ENCODE data around the gene LCAT.
"Not testable (repeated sequence)": the region's sequence is repeated elsewhere in the genome, so short reads cannot be mapped to it uniquely, and the experiment has no call there.

The LCAT gene

DNA sequence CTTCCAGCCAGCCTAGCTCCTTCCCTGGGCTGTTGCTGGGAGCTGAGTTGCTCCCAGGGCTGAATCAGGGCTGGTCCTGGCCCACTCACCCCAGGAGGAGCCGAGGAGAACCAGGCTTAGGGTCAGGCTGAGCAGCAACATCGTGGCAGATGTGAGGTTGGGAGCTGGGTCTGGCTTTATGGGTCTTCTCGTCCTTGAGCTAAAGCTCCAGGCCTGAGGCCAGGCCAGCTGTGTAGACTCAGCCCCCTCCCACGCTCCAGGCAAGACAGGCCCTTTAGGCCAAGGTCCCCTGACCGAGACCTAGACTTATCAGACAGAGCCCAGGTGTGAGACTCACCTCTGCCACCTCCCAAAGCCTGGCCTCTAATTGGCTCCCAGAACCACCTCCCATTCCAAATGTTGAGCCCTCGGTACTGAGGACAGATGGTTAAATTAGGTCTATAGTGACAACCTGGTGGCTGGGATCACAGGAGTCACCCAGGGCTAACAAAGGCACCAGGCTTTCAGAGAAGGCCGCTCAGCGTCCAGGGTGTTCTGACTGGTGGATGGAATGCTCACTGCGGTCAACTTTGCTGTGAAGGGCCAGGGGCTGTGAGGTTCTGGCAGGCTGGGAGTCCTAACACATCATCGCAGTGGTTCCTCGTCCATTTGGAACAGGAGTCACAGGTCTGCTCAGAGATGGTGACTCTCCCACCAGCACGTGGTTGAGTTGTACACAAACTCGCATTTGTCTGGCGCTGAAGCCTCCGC, 12.0 kb downstream of the LCAT start, which contains the start of gene CTRL:
Gene CTRL (minus strand): TSS at position 151 of the 750 bp plus-strand sequence. CDS start 10 bp downstream, at position 141.
- DNase-seq: no peak

DNA sequence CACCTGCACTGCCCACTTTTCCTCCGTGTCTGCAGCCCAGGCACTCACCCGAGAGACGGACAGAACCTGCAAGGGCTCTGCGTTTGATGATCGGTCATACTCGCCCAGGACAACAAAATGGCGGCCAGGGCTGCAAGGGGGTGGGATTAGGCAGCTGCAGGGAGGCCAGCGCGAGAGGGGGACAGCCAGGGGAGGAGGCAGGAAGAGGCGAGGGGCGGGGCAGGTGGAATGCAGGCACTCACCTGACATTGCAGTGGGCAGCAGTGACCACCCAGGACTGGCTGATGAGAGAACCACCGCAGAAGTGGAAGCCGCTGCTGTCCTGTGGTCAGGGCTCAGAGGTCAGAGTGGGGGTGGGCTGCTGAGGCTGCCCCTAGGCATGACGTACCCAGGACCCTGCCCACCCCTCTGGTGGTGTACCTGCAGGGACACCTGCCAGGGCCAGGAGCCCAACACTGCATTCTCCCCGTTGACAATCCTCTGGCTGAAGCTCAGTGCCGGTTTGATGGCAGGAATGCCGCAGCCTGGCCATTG, 13.2 kb downstream of the LCAT start:
- no peak for DNase-seq

DNA sequence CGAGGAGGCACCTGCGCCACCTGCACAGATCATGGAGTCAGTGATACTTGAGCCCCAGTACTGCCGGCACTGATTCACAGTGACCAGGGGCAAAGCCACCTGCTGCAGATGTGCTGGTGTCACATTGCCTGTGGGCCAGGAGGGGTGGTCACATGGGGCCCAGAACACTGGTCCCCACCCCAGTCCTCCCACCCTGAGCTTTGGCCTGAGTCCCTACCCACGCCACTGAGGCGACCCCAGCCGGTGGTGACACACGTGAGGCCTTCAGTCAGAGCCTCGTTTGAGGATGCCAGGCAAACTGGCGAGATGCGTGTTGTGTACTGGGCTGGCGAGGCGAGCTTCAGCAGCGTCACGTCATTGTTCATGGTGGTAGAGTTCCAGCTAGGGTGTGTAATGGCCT, 13.7 kb downstream of the LCAT start:
- no peak for DNase-seq

DNA sequence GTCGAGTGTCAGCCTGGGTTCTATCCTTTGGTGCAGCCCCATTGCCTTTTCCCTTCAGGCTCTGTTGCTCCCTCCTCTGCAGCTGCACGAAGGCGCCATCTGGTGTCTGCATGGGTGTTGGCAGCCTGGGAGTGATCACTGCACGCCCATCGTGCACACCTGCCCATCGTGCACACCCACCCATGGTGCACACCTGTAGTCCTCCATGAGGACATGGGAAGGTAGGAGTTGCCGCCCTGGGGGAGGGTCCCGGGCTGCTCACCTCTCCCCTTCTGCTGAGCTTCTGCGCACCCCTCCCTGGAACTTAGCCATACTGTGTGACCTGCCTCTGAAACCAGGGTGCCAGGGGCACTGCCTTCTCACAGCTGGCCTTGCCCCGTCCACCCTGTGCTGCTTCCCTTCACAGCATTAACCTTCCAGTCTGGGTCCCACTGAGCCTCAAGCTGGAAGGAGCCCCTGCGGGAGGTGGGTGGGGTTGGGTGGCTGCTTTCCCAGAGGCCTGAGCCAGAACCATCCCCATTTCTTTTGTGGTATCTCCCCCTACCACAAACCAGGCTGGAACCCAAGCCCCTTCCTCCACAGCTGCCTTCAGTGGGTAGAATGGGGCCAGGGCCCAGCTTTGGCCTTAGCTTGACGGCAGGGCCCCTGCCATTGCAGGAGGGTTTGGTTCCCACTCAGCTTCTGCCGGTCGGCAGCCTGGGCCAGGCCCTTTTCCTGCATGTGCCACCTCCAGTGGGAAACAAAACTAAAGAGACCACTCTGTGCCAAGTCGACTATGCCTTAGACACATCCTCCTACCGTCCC, 15.2 kb downstream of the LCAT start:
- DNase-seq: peak; percentile 74 to 79

DNA sequence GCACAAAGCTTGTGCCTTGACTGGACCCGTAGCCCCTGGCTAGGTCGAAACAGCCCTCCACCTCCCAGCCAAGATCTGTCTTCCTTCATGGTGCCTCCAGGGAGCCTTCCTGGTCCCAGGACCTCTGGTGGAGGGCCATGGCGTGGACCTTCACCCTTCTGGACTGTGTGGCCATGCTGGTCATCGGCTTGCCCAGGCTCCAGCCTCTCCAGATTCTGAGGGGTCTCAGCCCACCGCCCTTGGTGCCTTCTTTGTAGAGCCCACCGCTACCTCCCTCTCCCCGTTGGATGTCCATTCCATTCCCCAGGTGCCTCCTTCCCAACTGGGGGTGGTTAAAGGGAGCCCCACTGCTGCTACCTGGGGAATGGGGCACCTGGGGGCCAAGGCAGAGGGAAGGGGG, 15.8 kb downstream of the LCAT start:
- DNase-seq: no peak

DNA sequence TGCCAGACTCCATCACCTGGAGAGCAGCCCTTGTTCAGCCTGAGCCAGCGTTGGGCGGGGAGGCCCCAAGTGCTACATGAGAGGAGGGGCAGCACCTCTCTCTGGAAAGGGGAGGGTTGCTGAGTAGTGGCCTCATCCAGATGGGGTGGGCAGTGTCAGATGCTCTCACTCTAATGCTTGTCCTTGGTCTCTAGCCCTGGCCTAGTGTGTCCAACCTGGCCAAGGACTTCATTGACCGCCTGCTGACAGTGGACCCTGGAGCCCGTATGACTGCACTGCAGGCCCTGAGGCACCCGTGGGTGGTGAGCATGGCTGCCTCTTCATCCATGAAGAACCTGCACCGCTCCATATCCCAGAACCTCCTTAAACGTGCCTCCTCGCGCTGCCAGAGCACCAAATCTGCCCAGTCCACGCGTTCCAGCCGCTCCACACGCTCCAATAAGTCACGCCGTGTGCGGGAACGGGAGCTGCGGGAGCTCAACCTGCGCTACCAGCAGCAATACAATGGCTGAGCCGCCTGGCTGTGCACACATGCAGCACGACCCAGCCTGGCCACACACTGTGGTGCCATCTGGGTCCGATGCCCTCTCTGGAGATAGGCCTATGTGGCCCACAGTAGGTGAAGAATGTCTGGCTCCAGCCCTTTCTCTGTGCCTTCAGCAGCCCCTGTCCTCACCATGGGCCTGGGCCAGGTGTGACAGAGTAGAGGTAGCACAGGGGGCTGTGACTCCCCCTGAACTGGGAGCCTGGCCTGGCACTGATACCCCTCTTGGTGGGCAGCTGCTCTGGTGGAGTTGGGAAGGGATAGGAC, 16.6 kb downstream of the LCAT start:
- DNase-seq: no peak

DNA sequence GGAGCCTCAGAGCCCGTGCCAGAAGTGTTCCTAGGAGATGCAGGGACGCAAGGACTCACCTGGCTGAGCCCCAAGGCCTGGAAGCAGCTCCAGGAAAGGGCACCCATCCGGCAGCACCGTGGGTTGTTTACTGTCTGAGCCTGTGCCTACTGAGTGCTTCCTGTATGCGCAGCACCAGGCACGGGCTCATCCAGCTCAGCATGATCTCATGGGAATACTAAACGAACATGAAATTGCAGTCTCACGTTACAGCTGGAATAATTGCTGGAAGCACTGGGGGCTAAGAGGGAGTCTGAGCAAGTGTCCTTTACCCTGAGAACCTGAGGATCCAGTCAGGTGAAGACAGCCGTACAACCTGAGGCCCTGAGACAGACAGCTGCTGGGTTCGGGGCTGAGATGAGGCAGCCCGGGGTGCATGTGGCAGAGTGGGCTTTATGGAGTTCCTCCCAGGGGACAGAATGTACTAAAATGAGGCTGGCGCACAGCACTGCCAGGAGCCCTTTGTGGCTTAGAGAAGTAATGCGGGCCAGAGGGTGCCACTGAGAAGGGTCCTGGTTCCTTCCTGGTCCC, 17.7 kb downstream of the LCAT start:
- no peak for DNase-seq

DNA sequence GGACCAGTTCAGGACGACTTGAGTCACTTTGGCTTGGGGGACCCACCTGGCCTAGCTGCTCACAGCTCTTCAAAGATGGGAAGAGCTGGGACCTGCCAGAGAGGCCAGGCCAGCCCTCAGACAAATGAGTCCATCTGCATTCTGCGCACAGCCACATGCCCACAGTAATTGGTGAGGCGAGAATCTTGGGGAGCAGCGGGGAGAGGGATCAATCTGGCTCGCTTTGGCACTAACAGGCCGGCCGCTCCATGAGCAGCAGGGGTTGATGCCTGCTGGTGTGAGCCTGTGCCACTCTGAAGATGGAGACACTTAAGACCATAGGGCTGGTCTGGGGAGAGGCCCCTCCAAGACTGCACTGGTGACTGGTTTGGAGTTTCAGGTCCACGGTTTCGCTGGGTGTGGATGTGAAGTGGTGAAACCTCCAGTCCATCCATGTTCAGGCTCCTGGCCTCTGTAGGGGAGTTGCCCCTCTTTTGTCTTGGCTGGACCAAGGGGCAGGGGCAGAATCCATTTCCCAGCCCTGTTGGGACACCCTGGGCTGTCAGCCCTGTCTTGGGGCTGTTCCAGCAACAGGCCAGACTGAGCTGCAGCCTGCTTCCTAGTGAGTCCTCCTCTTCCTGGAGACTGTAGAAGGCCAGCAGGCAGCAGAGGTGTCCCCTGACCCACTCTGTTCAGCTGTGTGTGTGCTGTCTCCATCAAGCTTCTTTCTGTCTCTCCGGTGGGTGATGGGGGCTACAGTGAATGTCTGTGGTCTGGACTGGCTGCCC, 19.6 kb downstream of the LCAT start:
- DNase-seq: no peak

DNA sequence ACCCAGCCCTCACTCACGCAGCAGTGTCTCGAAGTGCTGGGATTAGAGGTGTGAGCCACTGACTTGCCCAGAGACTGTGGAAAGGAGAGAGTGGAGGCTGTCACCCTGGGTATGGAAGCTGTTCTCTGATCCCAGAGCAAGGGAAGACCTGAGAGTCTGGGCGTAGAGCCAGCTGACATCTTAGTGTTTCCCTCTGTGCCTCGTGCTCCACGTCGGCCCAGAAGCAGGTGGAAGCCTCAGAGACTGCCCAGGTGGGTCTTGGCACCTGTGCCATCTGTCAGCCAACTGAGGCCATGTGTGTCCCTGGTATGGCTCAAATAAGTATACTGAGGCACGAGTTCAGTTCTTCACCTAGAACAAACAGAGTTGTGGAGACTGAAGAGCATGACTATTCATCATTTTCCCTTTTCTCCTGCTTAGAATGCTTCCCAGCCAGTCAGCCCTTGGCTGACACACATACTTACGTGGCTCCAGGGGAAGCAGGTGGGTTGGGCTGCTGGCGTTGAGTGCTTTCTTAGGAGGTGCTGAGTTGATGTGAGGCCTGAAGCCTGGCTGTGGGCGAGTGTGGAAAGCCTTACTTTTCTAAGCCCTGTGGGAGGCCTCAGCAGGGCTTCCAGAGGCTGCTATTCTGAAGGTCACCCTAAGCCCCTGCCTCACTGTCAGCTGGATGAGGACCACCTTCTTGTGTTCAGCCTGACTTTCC, 20.4 kb downstream of the LCAT start:
- DNase-seq: no peak

DNA sequence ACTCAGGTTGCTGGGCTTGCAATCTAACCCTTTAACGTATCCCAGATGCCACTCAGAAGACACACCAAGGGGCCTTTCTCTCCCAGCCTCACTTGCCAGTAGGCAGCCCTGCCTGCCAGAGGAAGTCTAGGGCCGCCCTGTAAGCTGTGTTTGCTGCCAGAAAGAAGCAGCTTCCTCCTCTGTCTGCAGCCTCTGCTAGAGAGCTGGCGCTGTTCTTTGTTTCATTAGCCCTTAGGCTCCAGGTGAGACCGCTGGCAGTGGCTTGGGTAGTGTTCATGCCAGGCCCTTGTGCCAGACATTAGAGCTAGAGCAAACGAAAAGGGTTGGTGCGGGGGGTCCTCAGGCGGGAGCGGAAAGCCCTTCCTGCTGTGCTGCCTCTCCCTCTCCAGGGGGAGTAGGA, 21.2 kb downstream of the LCAT start:
- no peak for DNase-seq

DNA sequence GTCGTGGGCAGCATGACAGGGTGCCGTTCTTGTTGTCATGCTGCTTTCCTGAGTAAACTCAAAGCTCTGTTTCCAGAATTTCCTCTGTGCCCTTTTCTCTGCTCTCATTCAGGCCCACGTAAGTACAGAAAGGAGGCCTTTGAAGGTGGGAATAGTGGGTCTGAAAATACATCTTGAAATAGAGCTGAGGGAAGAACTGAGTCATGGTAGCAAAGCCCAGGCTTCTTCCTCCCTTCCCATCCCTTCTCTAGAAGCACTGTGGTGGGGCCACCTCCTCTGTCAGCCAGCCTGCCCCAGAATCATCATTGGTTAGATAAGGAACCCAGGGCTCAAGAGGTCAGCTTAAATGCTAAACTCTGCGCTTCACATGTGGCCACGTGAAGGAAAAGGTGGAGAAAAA, 21.7 kb downstream of the LCAT start:
- no peak for DNase-seq

DNA sequence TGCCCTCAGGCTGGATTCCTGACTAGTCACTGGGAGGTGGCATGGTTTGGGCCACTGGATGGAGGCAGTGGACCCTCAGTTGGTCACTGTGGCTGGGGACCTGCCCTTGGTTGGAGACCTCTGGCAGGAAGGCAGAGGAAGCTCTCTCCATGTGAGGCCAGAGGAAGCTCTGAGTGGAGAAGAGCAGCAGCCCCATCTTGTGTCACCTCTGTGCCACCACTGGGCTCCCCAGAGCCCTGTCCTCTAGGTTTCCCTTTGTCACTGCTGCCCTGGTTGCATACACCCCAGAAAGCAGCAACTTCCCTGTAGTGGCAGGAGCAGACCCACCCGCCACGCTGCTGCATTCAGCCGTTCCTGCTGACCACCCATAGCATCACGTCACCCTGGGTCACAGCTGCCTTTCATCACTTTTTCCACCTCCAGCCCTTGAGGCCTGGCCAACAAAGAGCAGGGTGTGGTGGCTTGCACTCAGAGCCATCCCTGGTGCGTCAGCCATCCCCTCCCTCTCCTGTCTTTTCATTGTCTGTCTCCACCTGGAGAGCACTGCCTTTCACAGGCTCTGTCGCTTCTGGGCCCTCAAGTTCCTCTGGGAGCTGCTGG, 24.2 kb downstream of the LCAT start:
- no peak for DNase-seq

DNA sequence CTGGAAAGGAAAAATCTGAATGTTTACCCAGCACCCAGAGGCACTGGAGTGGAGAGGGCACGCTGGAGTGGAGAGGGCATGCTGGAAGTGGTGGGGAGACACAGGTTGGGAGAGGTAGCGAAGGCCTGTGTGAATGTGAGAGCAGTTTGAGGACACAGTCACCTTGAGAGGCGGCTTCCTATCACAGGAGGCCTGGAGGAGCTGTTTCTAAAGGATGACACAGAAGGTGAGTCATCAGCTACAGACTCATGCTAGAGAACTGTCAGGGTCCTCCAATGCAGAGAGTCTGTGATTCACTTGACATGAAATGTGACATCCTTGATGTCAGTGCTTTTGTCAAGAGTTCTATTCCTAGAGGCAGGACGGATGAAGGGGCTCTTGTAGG, 26.1 kb downstream of the LCAT start:
- no peak for DNase-seq

DNA sequence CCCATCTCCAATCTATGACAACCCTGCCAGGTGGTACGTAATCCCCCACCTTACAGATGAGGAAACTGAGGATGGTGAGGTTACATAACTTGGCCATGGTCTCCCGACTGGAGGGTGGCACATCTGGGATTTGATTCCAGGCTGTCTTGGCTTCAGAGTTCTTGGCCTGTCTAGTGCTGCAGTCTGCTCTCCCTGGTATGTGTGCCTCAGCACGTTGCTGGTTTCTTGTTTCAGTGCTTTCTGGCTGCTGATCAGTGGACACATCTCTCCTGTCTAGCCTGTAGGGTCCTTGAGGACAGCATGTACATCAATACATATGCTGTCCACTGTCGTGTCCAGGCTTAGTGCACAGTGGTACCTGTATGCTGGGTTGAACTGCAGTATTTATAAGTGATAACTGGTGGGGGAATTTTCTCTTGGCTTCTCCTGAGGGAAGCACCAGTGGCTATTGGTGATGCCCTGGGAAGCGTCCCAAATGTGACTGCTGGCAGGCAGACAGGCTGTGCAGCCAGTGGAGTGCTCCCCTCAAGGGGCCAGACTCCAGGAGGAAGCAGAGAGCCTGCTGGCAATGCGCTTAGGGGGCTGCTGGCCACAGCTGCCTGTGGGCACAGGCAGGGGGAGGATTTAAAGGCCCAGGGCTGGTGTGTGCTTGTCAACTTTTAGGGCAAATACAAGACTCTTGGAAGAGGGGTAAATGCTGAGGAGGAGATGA, 26.6 kb downstream of the LCAT start:
- DNase-seq: no peak

DNA sequence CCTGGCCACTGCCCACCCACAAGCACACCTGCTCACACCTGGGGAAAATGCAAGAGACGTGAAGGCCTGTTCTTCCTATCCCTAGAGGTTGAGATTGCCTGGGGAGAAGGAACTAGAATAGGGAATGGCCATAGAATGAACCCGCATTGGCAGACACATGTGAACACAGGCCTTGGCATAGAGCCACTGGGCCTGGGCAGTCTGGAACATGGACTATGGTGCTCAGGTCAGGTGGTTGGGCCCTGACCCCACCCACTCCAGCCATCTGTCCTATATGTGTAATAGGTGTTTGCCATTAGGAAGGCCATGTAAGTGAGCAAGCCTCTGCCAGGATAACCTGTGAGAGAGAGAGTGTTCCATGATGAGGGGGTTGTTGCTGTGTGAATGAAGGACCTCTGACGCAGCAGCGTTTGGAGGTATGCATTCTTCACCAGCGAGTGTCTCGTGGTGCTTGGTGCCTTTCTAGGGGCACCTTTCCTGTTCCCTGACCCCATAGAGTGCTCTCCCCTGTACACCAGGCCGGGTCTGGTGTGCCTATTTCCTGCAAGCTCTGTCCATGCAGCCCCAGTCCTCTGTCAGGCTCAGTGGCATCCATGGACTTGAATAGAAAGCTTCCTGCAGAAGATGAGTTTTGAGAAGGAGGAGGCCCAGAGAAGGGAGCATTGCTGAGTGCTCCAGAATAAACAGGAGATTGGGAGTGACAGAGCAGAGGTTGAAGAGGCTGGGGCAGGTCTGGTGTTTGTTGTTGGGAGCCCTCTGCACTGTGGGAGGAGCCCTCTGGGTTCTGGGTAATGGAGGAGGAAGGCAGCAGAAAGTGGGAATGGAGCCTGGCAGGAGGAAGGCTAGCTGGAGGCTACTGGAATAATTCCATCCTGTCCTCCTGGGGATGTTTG, 27.8 kb downstream of the LCAT start:
- no peak for DNase-seq

DNA sequence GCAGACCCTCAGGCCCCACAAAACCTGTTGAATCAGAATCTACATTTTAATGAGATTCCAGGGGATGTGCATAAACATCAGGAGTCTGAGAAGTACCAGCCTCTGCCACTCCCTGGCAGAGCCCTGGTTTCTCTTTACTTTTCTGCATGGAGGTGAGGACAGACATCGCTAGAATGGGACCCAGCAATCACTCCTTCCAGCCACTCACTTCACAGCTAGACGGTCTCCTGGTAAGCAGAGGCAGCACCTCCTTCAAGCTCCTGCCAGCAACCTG, 28.5 kb downstream of the LCAT start:
- not testable (repeated sequence) for DNase-seq

DNA sequence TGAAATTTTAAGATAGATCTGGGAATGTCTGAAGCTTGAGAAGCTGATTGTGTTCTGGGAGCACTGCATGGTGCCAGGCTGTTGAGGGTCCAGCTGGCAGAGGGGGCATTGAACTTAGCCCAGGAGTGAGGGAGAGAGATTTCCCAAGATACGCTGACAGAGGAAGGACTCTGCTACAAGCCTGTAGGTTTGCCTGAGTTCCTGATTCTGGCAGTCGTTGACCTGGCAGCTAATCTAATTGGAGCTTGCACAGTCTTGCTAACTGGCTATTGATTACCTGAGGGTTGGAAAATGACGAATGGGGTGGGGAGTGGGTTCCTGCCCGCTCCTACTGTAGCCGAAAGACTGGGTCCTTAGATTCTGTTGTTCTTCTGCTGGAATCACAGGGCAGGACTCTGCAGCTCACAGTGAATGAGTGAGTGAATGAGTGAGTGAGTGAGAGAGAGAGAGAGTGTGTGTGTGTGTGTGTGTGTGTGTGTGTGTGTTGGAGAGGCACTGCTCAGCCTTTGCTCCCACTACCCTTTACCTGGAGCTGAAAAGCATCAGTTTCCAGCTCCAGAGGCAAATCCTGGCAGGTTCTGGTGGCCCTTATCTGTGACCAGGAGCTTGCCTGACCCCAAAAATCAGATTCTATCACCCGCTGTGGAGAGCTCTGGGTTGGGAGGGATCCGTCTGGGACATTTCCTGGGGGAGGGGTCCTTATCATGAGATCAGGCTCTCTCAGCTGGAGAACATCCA, 29.0 kb downstream of the LCAT start:
- no peak for DNase-seq

DNA sequence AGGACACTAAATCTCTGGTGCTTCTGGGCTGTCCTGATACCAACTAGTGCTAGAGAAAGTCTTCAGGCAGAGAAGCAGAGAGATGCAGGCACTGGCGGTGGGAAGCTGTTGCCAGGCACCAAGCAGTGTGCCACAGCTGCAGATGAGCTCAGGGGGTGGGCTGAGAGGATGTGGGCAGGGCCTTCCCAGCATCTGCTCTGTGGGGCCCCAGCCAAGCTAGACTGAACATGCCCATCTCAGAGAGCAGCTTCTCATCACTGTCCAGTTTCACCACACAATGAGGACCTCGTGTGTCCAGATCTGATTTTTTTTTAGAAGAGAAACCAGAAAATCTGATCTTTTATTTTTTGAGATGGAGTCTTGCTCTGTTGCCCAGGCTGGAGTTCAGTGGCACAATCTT, 33.8 kb downstream of the LCAT start:
- no peak for DNase-seq
